GM19438 (cell line): ENCODE results near the gene AGAP1.

Source experiments
- ATAC-seq: cut with Tn5 transposase; IDR thresholded peaks from one replicate; pipeline ENCODE4 v1.9.1; 2021; ENCODE audit warnings: low read depth; ENCODE audit not compliant: unreplicated experiment

Gene AGAP1

GRCh38 chr2:235674812-235675211, 181.0 kb downstream of the AGAP1 start:
- ATAC-seq = no peak

- no peak for ATAC-seq
Measured at GRCh38 chr2:235675678-235676535, 182.1 kb downstream of the AGAP1 start.

GRCh38 chr2:235676536-235676799, 182.6 kb downstream of the AGAP1 start:
- ATAC-seq = no peak

GRCh38 chr2:235677276-235677788, 183.5 kb downstream of the AGAP1 start:
- no peak for ATAC-seq

- no peak for ATAC-seq
Measured at GRCh38 chr2:235677937-235678336, 184.1 kb downstream of the AGAP1 start.

- ATAC-seq = no peak
Measured at GRCh38 chr2:235678712-235679111, 184.9 kb downstream of the AGAP1 start.

GRCh38 chr2:235679471-235679870, 185.6 kb downstream of the AGAP1 start:
- no peak for ATAC-seq

GRCh38 chr2:235685024-235685721, 191.3 kb downstream of the AGAP1 start:
- ATAC-seq = no peak

GRCh38 chr2:235688511-235689426, 194.9 kb downstream of the AGAP1 start:
- no peak for ATAC-seq

- ATAC-seq = no peak
Measured at GRCh38 chr2:235689427-235689853, 195.6 kb downstream of the AGAP1 start.

- no peak for ATAC-seq
Measured at GRCh38 chr2:235690082-235690808, 196.4 kb downstream of the AGAP1 start.

GRCh38 chr2:235690809-235691450, 197.1 kb downstream of the AGAP1 start:
- no peak for ATAC-seq

GRCh38 chr2:235692076-235692475, 198.2 kb downstream of the AGAP1 start:
- no peak for ATAC-seq

- no peak for ATAC-seq
Measured at GRCh38 chr2:235692671-235693171, 198.9 kb downstream of the AGAP1 start.

- no peak for ATAC-seq
Measured at GRCh38 chr2:235693279-235693678, 199.4 kb downstream of the AGAP1 start.

- no peak for ATAC-seq
Measured at GRCh38 chr2:235694721-235695601, 201.1 kb downstream of the AGAP1 start.

GRCh38 chr2:235695602-235695895, 201.7 kb downstream of the AGAP1 start:
- ATAC-seq = no peak

GRCh38 chr2:235697041-235697440, 203.2 kb downstream of the AGAP1 start:
- ATAC-seq = no peak

- ATAC-seq = no peak
Measured at GRCh38 chr2:235698028-235698427, 204.2 kb downstream of the AGAP1 start.
